ENCODE measurements around the gene RIPK1. TPM values are rescaled to one million over a fixed set of nuclear protein-coding genes. Genes with fewer than 3 reads are reported as not detected.
"Not testable (repeated sequence)": the region's sequence is repeated elsewhere in the genome, so short reads cannot be mapped to it uniquely, and the experiment has no call there.

RIPK1 gene
- total RNA-seq (10 to 100 TPM; 22.5 to 33.8 (median 31.7) TPM), total RNA-seq (55.5 to 153 (median 100.0) reads per million in 29 experiments)
- 38.7 TPM for total RNA-seq (2013)

GRCh38 chr6:3068329-3069214 is at the start of gene RIPK1:
TSS of gene RIPK1 (plus strand) at chr6:3068494. CDS start at chr6:3076824, 8,330 bp downstream.
- no peaks in the 10 kb centered on the region for H3K27me3 Mint-ChIP-seq
- ATAC-seq (replicated peaks in 1 of 4) = peak; percentile 80 to 83 (median 82)

GRCh38 chr6:3019065-3019464 is 49.2 kb upstream of the RIPK1 start:
- peaks cover 14 to 33% of the 10 kb centered on the region in 2 donors for H3K36me3 ChIP-seq (ENCODE audit: control insufficient read depth in 2 of 2, extremely low read depth in 1 of 2, insufficient read depth in 1 of 2, low read length in 1 of 2)
- peaks cover 6 to 21% of the 10 kb centered on the region in 2 experiments for H3K4me1 ChIP-seq (ENCODE audit: control insufficient read depth in 1 of 2, extremely low read depth in 1 of 2, insufficient read depth in 2 of 2, low read length in 2 of 2)
- H3K4me3 Mint-ChIP-seq = no peak overlapping the region
- H3K27ac ChIP-seq (ENCODE audit: low read length) = no peak overlapping the region
- POLR2A ChIA-PET = interaction anchor here in 1 of 2 donors (0.7 kb wide), 1 partner anchor 12 kb away, joined by 5 read pairs; no protein-coding TSS in a partner anchor
- H3K36me3 Mint-ChIP-seq = peaks cover 39% of the 10 kb centered on the region
- no peaks in the 10 kb centered on the region for H3K9me3 ChIP-seq
- WGBS (ENCODE audit: insufficient coverage) = no CpG with 5 or more reads among the region's 1 CpG
- H3K4me1 Mint-ChIP-seq = peaks cover 17 to 20% (median 18%) of the 10 kb centered on the region in 3 donors
- no peaks in the 10 kb centered on the region for H3K9me3 Mint-ChIP-seq
- CTCF ChIA-PET = interaction anchor here in 1 of 2 donors (2.1 kb wide), 1 partner anchor 17 kb away, joined by 11 read pairs; no protein-coding TSS in a partner anchor
- DNase-seq (no peak), ATAC-seq (replicated peaks in 1 of 4) (no peak)
- H3K4me3 ChIP-seq (ENCODE audit: control insufficient read depth in 1 of 2, extremely low read depth in 1 of 2, low read length in 1 of 2) = no peak overlapping the region
- no peaks in the 10 kb centered on the region for H3K27me3 Mint-ChIP-seq
- no peaks in the 10 kb centered on the region for H3K27me3 ChIP-seq (replicated peaks in 1 of 2; ENCODE audit: control insufficient read depth in 2 of 2, extremely low read depth in 1 of 2, insufficient read depth in 2 of 2, low read length in 1 of 2)
- peak overlapping the region in 1 of 2 donors; percentile 23 for H3K27ac Mint-ChIP-seq

More at GRCh38 chr6:3068329-3069214, at the start of gene RIPK1:
- Histone ChIP-seq H3K27ac (ENCODE audit: low read length) (peak within 1 kb of the TSS; percentile 81), H3K4me3 (ENCODE audit: control insufficient read depth in 1 of 2, extremely low read depth in 1 of 2, low read length in 1 of 2) (peak within 1 kb of the TSS; percentile 54 to 85), H3K27me3 (replicated peaks in 1 of 2; ENCODE audit: control insufficient read depth in 2 of 2, extremely low read depth in 1 of 2, insufficient read depth in 2 of 2, low read length in 1 of 2) (no peaks in the 10 kb centered on the region), H3K4me1 (ENCODE audit: control insufficient read depth in 1 of 2, extremely low read depth in 1 of 2, insufficient read depth in 2 of 2, low read length in 2 of 2) (peaks cover 15 to 42% of the 10 kb centered on the region in 2 experiments), H3K36me3 (ENCODE audit: control insufficient read depth in 2 of 2, extremely low read depth in 1 of 2, insufficient read depth in 1 of 2, low read length in 1 of 2) (peaks cover 0 to 18% of the 10 kb centered on the region in 2 donors), H3K9me3 (no peaks in the 10 kb centered on the region)
- ChIA-PET CTCF (interaction anchor here (0.6 to 2.0 kb wide), 7 partner anchors 9 to 302 kb away, joined by 3 to 5 read pairs (median 4); no protein-coding TSS in a partner anchor), POLR2A (interaction anchor here in 1 of 2 donors (0.5 to 1.5 kb wide), 3 partner anchors 7 to 79 kb away, joined by 3 to 4 read pairs (median 3); no protein-coding TSS in a partner anchor)
- H3K4me1 Mint-ChIP-seq = peaks cover 61 to 75% (median 71%) of the 10 kb centered on the region in 3 donors
- 0% methylated on average over 111 of the region's 112 CpGs for WGBS (ENCODE audit: insufficient coverage)
- H3K36me3 Mint-ChIP-seq = peaks cover 2% of the 10 kb centered on the region
- peak within 1 kb of the TSS; percentile 90 to 94 (median 92) for H3K4me3 Mint-ChIP-seq
- peak; percentile 84 to 95 (median 91) for DNase-seq
- H3K9me3 Mint-ChIP-seq = no peaks in the 10 kb centered on the region
- peak within 1 kb of the TSS; percentile 96 to 98 for H3K27ac Mint-ChIP-seq

DNA sequence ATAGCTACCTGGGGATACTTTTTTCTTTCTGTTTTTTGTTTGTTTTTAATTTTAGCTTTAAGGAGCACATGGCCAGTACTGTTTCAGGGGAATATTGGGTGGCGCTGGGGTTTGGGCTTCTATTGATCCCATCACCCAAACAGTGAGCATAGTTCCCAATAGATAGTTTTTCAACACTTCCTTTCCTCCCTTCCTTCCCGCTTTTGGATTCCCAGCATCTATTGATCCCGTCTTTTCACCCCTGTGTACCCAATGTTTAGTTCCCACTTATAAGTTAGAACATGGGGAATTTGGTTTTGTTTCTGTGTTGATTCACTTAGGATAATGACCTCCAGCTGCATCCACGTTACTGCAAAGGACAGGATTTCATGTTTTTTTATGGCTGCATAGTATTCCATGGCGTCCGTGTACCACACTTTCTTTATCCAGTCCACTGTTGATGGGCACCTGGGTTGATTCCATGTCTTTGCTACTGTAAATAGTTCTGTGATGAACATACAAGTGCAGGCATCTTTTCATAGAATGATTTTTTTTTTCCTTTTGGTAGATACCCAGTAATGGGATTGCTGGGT is 48.5 kb upstream of the RIPK1 start:
- WGBS (ENCODE audit: insufficient coverage) = 87% methylated on average over 3 of the region's 6 CpGs
- ChIA-PET POLR2A (interaction anchor here in 1 of 2 donors (0.7 kb wide), 2 partner anchors 168 to 761 kb away, joined by 3 read pairs; no protein-coding TSS in a partner anchor), CTCF (interaction anchor here in 1 of 2 donors (1.0 to 2.1 kb wide), 2 partner anchors 18 to 20 kb away, joined by 3 to 11 read pairs; no protein-coding TSS in a partner anchor)
- no peaks in the 10 kb centered on the region for H3K27me3 Mint-ChIP-seq
- H3K9me3 ChIP-seq = no peaks in the 10 kb centered on the region
- peaks cover 14 to 31% of the 10 kb centered on the region in 2 donors for H3K36me3 ChIP-seq (ENCODE audit: control insufficient read depth in 2 of 2, extremely low read depth in 1 of 2, insufficient read depth in 1 of 2, low read length in 1 of 2)
- no peak overlapping the region for H3K27ac ChIP-seq (ENCODE audit: low read length)
- no peaks in the 10 kb centered on the region for H3K9me3 Mint-ChIP-seq
- peaks cover 33% of the 10 kb centered on the region for H3K36me3 Mint-ChIP-seq
- no peak for ATAC-seq (replicated peaks in 1 of 4)
- H3K27me3 ChIP-seq (replicated peaks in 1 of 2; ENCODE audit: control insufficient read depth in 2 of 2, extremely low read depth in 1 of 2, insufficient read depth in 2 of 2, low read length in 1 of 2) = no peaks in the 10 kb centered on the region
- peak overlapping the region in 1 of 2 donors; percentile 77 for H3K27ac Mint-ChIP-seq
- no peak overlapping the region for H3K4me3 Mint-ChIP-seq
- H3K4me3 ChIP-seq (ENCODE audit: control insufficient read depth in 1 of 2, extremely low read depth in 1 of 2, low read length in 1 of 2) = no peak overlapping the region
- peaks cover 25% of the 10 kb centered on the region in 3 donors for H3K4me1 Mint-ChIP-seq
- no peak for DNase-seq
- H3K4me1 ChIP-seq (ENCODE audit: control insufficient read depth in 1 of 2, extremely low read depth in 1 of 2, insufficient read depth in 2 of 2, low read length in 2 of 2) = peaks cover 6 to 29% of the 10 kb centered on the region in 2 experiments

GRCh38 chr6:3020976-3021598 is 47.2 kb upstream of the RIPK1 start:
- POLR2A ChIA-PET; H3K9me3 ChIP-seq; H3K9me3 Mint-ChIP-seq; H3K4me3 ChIP-seq (ENCODE audit: control insufficient read depth in 1 of 2, extremely low read depth in 1 of 2, low read length in 1 of 2); H3K27me3 ChIP-seq (replicated peaks in 1 of 2; ENCODE audit: control insufficient read depth in 2 of 2, extremely low read depth in 1 of 2, insufficient read depth in 2 of 2, low read length in 1 of 2); ATAC-seq (replicated peaks in 1 of 4); H3K27ac Mint-ChIP-seq; H3K4me3 Mint-ChIP-seq; H3K27me3 Mint-ChIP-seq; DNase-seq; H3K27ac ChIP-seq (ENCODE audit: low read length): not testable (repeated sequence)
- CTCF ChIA-PET = interaction anchor here in 1 of 2 donors (1.0 to 2.1 kb wide), 2 partner anchors 18 to 19 kb away, joined by 3 to 11 read pairs; no protein-coding TSS in a partner anchor
- WGBS (ENCODE audit: insufficient coverage) = 100% methylated on average over 1 of the region's 2 CpGs
- Histone ChIP-seq H3K4me1 (ENCODE audit: control insufficient read depth in 1 of 2, extremely low read depth in 1 of 2, insufficient read depth in 2 of 2, low read length in 2 of 2) (peaks cover 13 to 40% of the 10 kb centered on the region in 2 experiments), H3K36me3 (ENCODE audit: control insufficient read depth in 2 of 2, extremely low read depth in 1 of 2, insufficient read depth in 1 of 2, low read length in 1 of 2) (peaks cover 7 to 20% of the 10 kb centered on the region in 2 donors)
- H3K4me1 Mint-ChIP-seq = peaks cover 32 to 38% (median 33%) of the 10 kb centered on the region in 3 donors
- H3K36me3 Mint-ChIP-seq = peaks cover 23% of the 10 kb centered on the region

GRCh38 chr6:3022765-3023662 is 45.3 kb upstream of the RIPK1 start:
- peaks cover 14% of the 10 kb centered on the region for H3K36me3 Mint-ChIP-seq
- Histone ChIP-seq H3K27ac (ENCODE audit: low read length) (peak overlapping the region; percentile 80), H3K9me3 (no peaks in the 10 kb centered on the region), H3K27me3 (replicated peaks in 1 of 2; ENCODE audit: control insufficient read depth in 2 of 2, extremely low read depth in 1 of 2, insufficient read depth in 2 of 2, low read length in 1 of 2) (no peaks in the 10 kb centered on the region), H3K36me3 (ENCODE audit: control insufficient read depth in 2 of 2, extremely low read depth in 1 of 2, insufficient read depth in 1 of 2, low read length in 1 of 2) (peaks cover 5 to 9% of the 10 kb centered on the region in 2 donors), H3K4me1 (ENCODE audit: control insufficient read depth in 1 of 2, extremely low read depth in 1 of 2, insufficient read depth in 2 of 2, low read length in 2 of 2) (peaks cover 24 to 58% of the 10 kb centered on the region in 2 experiments), H3K4me3 (ENCODE audit: control insufficient read depth in 1 of 2, extremely low read depth in 1 of 2, low read length in 1 of 2) (peak overlapping the region; percentile 60 to 63)
- H3K4me3 Mint-ChIP-seq = peak overlapping the region; percentile 88 to 92 (median 90)
- DNase-seq = peak in 5 of 35 experiments; percentile 3 to 51 (median 31)
- CTCF ChIA-PET = interaction anchor here in 1 of 2 donors (0.8 to 1.5 kb wide), 2 partner anchors 16 to 21 kb away, joined by 4 to 6 read pairs; no protein-coding TSS in a partner anchor
- POLR2A ChIA-PET = no interaction called here
- no peaks in the 10 kb centered on the region for H3K27me3 Mint-ChIP-seq
- H3K4me1 Mint-ChIP-seq = peaks cover 46 to 53% (median 47%) of the 10 kb centered on the region in 3 donors
- peak; percentile 6 to 29 (median 20) for ATAC-seq (replicated peaks in 1 of 4)
- H3K9me3 Mint-ChIP-seq = no peaks in the 10 kb centered on the region
- peak overlapping the region; percentile 94 to 98 for H3K27ac Mint-ChIP-seq
- WGBS (ENCODE audit: insufficient coverage) = 12% methylated on average over 21 of the region's 26 CpGs
